Motor neuron (in vitro differentiated cells): ENCODE data around the gene UPK3B. TPM values are rescaled to one million over a fixed set of nuclear protein-coding genes. Genes with fewer than 3 reads are reported as not detected.
"Not testable (repeated sequence)": the region's sequence is repeated elsewhere in the genome, so short reads cannot be mapped to it uniquely, and the experiment has no call there.

Experiments
- ATAC-seq, 8 experiments: fragments of 200-7000 bp; cut with Tn5 transposase; replicated peaks in 6 of 8; 2 replicates each; pipeline ENCODE4 v1.8.0; 2021; ENCODE audit warnings: mild to moderate bottlenecking in 8 of 8, moderate library complexity in 8 of 8
- H3K27ac ChIP-seq, 2 donors: fragments of 250-450 bp; sonication (Bioruptor Pico); 2 replicates each; pipeline ENCODE4 v1.9.0; 2021; ENCODE audit warnings: antibody characterized with exemption in 2 of 2, mild to moderate bottlenecking in 2 of 2, moderate library complexity in 1 of 2
- H3K4me1 ChIP-seq, 2 donors: fragments of 250-450 bp; sonication (Bioruptor Pico); replicated peaks in 1 of 2; 2 replicates each; pipeline ENCODE4 v1.6.1; 2021; ENCODE audit warnings: antibody characterized with exemption in 2 of 2, mild to moderate bottlenecking in 2 of 2, moderate library complexity in 1 of 2
- H3K4me3 ChIP-seq, 5 donors: fragments of 250-450 bp; sonication (Bioruptor Pico); 2 replicates each; pipeline ENCODE4 v1.9.0; 2021; ENCODE audit warnings: antibody characterized with exemption in 5 of 5, mild to moderate bottlenecking in 5 of 5, moderate library complexity in 4 of 5
- WGBS, 10 experiments: fragments of 450-650 bp; shearing (Covaris generic); methylation state at CpG; one replicate each; pipeline ENCODE4 v1.0.0; 2022; 5-methylcytosine and 5-hydroxymethylcytosine counted together
- in situ Hi-C, 9 experiments: fragments of 400-800 bp; cut with MboI; loops; one replicate each; pipeline ENCODE4 v1.15.0; 2021; ENCODE audit warnings: low sequenced_read_pairs in 9 of 9, low pct_unique_long_range_greater_than_20kb in 2 of 9; ENCODE audit not compliant: unreplicated experiment in 9 of 9
- total RNA-seq, 8 experiments: library from RNA; unstranded; fragments of 300-600 nt; gene quantifications; 2 replicates each; pipeline versions ENCODE4 v1.2.3 to v1.2.4, GENCODE V29; 2022

UPK3B gene
- total RNA-seq, 8 experiments from 2014 or later: 0.20 to 0.62 (median 0.41) TPM; not detected in 4

DNA sequence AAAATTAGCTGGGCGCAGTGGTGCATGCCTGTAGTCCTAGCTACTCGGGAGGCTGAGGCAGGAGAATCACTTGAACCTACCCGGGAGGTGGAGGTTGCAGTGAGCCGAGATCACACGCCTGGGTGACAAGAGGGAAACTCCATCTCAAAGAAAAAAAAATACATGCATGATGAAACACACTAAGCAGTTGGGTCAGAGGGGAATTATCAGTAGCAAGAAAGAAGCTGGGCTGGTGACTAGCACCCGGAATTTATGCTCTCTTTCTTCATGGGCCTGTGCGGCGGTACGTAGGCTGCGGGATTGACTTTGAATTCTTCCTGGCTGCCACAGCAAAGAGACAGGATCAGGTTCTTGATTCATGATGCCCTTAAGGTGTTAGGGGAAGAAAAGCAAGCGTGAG lies 30.7 kb upstream of the UPK3B start:
- in situ Hi-C loops, H3K4me3 ChIP-seq, H3K27ac ChIP-seq, H3K4me1 ChIP-seq: not testable (repeated sequence)
- WGBS, 10 experiments: 100% methylated on average over 1 of the region's 11 CpGs; no CpG with 5 or more reads in 8 of the 10 experiments
- ATAC-seq: peak in 4 of 8 experiments; percentile 33 to 88 (median 73)

DNA sequence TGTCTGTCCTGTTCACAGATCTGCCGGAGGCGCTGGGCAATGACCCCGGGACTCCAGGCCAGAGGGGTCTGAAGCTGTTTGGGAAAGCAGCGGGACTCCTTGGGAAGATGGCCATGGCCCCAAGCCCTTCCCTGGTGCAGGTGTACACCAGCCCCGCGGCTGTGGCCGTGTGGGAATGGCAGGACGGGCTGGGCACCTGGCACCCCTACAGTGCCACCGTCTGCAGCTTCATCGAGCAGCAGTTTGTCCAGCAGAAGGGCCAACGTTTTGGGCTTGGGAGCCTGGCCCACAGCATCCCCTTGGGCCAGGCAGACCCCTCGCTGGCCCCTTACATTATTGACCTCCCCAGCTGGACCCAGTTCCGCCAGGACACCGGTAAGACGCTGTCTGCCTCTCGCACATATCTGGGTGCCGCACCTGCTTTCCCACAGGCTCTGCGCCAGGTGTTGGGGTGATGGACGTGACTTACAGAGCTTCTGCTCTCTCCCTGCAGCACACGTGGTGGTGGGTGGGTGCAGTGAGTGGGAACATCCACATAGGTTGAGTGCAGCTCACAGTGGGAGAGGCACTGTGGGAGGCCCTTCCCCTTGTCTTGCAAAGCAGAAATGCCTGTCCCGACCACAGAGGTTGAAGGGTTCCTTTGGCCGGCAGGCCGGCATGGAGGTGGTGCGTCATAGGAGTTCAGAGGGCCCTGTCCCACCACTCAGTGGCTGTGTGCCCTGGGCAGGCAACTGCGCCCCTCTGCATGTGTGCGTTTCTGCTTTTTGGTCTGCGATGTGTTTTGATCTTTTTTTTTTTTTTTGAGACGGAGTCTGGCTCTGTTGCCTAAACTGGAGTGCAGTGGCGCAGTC lies 29.7 kb upstream of the UPK3B start:
- H3K4me1 ChIP-seq, H3K4me3 ChIP-seq, H3K27ac ChIP-seq, in situ Hi-C loops: not testable (repeated sequence)
- no CpG with 5 or more reads among the region's 29 CpGs for WGBS, 10 experiments
- ATAC-seq: peak in 1 of 8 experiments; percentile 7

DNA sequence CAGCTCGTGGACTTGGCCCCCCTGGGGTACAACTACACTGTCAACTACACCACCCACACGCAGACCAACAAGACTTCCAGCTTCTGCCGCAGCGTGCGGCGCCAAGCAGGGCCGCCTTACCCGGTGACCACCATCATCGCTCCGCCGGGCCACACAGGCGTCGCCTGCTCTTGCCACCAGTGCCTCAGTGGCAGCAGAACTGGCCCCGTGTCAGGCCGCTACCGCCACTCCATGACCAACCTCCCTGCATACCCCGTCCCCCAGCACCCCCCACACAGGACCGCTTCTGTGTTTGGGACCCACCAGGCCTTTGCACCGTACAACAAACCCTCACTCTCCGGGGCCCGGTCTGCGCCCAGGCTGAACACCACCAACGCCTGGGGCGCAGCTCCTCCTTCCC lies 27.7 kb upstream of the UPK3B start:
- H3K4me3 ChIP-seq, in situ Hi-C loops, H3K27ac ChIP-seq, H3K4me1 ChIP-seq, ATAC-seq: not testable (repeated sequence)
- 85% methylated on average over 4 of the region's 24 CpGs; no CpG with 5 or more reads in 9 of the 10 experiments for WGBS, 10 experiments

DNA sequence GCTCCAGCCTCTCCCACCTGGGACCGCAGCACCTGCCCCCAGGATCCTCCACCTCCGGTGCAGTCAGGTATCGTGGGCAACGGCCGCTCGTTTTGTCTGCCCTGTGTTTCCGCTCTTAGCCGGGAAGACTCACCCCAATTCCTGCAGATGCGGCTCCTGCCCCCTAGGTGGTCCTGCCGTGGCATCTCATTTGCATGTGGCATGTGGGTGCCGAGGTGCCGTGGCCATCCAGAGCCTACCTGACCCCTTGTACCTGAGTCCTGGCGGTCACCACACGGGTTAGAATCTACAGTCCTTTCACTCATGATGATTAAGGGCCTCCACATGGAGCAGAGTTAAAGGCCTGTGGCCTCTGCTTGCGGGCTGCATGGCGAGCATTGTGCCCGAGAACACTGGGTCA lies 27.3 kb upstream of the UPK3B start:
- H3K4me3 ChIP-seq, H3K4me1 ChIP-seq, H3K27ac ChIP-seq, ATAC-seq, in situ Hi-C loops: not testable (repeated sequence)
- WGBS, 10 experiments: no CpG with 5 or more reads among the region's 17 CpGs

DNA sequence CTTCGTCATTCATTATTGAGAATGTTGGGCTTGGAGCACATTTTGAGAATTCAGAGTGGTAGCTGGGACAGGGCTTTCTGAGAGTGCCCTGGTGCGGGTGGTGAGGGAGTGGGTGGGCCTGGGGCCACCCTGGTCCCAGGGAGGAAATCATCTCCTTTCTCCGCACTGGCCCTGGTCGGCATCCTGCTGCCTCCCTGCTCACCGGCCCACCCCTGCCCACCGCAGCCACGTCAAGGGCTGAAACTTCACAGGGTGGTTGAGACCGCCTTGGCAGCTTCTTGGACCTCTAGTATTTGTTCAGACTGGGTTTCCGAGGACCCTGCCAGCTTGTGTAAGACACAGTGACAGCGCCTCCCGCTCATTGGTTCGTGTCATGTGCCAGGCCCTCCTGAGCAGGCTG lies 25.9 kb upstream of the UPK3B start:
- H3K27ac ChIP-seq: not testable (repeated sequence)

DNA sequence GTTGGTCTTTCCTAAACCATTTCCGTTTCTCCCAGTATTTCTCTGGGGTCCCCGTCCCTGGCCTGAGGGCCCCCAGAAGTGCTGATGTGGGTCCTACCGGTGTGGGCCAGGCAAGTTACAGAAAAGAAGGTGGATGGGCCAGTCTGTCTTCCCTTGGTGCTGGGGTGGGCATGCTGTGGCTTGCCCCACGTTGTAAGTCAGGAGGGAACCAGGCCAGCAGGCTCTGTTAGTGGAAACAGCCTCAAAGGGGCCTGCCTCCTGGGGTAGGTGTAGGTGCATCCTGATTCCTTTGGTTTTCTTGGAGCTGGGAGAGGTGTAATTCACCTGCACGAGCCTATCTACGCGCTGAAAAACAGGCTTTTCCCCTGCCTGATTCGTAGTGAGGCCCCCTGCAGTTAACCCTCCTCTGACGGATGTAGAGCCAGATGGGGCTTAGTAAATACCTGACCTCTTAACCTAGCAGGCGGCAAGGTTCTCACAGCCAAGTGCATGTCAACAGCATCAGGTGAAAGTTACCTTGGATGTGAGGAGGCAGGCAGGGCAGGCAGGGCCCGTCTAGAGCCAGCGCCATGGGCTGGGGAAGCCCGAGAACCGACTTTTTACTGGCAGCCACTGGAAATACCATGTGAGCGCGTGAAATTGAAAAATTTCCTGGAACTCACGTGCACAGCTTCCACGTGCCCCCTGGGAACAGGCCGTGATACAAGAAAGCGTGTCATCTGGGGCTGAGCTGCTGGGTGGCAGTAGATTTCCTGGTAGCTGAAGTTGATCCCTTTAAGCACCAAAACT lies 24.3 kb upstream of the UPK3B start:
- H3K4me1 ChIP-seq, H3K27ac ChIP-seq, in situ Hi-C loops, H3K4me3 ChIP-seq: not testable (repeated sequence)
- WGBS, 10 experiments: no CpG with 5 or more reads among the region's 20 CpGs
- ATAC-seq: peak; percentile 41 to 85 (median 76)

More for the DNA sequence above, 25.9 kb upstream of the UPK3B start:
- in situ Hi-C loops, ATAC-seq, H3K4me1 ChIP-seq, H3K4me3 ChIP-seq: not testable (repeated sequence)
- WGBS, 10 experiments: no CpG with 5 or more reads among the region's 12 CpGs

DNA sequence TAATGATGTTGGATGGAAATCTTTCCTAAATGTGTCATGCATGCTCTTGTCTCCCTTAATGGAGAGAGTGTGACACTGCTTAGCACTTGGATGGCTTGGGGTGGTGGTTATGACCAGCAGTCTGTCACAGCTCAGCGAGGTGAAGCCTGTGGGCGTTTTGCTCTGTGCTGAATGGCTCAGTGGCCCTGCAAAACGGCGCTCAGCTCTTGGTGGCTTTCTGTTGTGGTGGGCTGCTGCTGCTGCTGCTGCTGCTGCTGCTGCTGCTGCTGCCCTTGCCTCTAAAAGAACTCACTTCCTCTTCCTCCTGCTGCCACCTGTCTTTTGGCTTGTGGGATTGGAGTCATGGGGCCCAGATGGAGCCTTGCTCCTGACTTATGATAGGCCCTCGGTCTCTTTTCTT lies 23.7 kb upstream of the UPK3B start:
- H3K4me1 ChIP-seq, H3K27ac ChIP-seq, H3K4me3 ChIP-seq, in situ Hi-C loops: not testable (repeated sequence)
- peak in 7 of 8 experiments; percentile 45 to 83 (median 68) for ATAC-seq
- WGBS, 10 experiments: no CpG with 5 or more reads among the region's 5 CpGs

DNA sequence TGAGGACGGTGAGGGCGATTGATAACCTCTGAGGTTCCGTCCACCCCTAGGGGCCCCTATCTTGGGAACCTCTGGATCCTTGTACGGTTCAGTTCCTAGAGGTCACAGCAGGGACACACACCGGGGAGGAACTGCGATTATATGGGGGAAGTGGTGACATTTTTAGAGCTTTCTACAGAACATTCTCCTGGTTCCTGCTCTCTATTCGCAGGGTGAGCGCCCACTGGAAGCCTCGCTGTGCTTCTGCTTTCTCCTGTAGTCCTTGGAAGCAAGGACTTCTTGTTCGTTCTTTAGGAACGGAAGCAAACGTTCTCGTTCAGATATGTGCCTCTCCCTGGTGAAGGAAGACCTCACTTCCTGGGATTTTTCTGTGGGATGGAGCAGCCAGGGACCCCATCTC lies 22.4 kb upstream of the UPK3B start:
- H3K4me1 ChIP-seq, H3K27ac ChIP-seq, in situ Hi-C loops, ATAC-seq, H3K4me3 ChIP-seq: not testable (repeated sequence)
- no CpG with 5 or more reads among the region's 13 CpGs for WGBS, 10 experiments

DNA sequence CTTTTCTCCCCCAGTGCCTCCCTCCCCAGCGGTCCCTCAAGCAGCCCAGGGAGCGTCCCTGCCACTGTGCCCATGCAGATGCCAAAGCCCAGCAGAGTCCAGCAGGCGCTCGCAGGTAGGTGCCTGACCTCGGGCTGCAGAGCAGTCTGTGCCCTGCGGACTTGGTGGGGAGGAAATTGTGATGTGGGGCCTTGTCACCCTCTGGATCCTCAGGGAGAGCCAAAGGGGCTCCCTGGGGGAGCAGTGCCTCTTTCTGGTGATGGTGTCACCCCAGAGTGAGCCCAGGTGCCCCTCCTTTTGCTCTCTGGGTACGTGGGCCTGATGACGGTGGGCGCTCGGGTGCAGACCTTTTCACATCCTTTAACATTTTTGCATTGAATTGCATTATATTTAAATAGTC lies 18.2 kb upstream of the UPK3B start:
- ATAC-seq, H3K4me1 ChIP-seq, H3K27ac ChIP-seq, H3K4me3 ChIP-seq, in situ Hi-C loops: not testable (repeated sequence)
- WGBS, 10 experiments: no CpG with 5 or more reads among the region's 10 CpGs

DNA sequence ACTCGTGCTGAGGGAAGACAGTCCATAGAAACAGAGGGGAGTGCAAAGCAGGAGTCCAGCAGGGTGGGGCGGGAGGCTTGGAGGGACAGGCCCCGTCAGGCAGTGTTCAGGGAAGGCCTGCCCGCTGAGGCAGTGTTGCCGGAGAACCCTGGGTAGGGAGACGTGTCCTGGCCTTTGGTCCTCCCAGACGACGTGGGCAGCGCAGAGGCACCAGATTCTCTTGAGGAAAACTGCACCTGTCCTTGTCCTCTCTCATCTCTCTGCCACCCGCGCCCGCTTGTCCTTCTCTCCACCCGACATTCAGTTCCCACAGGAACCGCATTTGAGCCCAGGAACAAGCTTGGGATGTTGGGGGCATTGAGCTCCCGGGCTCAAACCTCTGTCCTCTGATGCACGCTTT lies 14.6 kb upstream of the UPK3B start:
- H3K4me1 ChIP-seq, H3K27ac ChIP-seq, in situ Hi-C loops, H3K4me3 ChIP-seq, ATAC-seq: not testable (repeated sequence)
- WGBS, 10 experiments: no CpG with 5 or more reads among the region's 16 CpGs

DNA sequence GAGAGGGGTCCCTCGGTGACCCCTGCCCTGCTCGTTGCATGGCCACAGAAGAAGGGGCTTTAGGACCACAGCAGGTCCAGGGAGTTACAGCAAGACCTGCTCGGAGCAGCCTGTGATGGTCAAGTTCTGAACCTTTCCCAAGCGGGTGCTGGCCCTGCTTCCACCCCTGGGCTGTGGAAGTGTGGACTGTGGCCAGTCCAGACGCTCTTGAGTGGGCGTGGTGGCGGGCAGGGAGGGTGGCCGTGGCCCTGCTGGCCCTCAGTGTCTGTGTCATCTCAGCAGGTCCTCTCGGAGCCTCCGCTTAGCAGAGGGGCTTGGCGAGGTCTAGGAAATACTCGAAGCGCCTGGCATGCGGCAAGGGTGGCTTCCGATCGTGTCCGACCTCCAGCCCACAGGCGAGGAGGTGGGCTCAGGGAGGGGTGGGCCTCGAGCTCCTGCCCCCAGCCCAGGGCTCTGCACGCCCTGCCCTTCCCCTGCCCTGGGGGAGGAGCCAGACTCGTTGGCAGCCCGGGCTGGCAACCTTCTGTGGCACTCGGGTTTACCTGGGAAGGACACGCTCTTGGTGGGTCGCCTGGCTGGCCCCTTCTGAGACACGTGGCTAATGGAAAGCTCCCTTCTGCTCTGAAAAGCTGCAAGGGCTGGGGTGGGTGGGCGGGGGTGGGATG lies 12.3 kb upstream of the UPK3B start:
- H3K4me3 ChIP-seq, in situ Hi-C loops, ATAC-seq, H3K4me1 ChIP-seq, H3K27ac ChIP-seq: not testable (repeated sequence)
- WGBS, 10 experiments: no CpG with 5 or more reads among the region's 27 CpGs

DNA sequence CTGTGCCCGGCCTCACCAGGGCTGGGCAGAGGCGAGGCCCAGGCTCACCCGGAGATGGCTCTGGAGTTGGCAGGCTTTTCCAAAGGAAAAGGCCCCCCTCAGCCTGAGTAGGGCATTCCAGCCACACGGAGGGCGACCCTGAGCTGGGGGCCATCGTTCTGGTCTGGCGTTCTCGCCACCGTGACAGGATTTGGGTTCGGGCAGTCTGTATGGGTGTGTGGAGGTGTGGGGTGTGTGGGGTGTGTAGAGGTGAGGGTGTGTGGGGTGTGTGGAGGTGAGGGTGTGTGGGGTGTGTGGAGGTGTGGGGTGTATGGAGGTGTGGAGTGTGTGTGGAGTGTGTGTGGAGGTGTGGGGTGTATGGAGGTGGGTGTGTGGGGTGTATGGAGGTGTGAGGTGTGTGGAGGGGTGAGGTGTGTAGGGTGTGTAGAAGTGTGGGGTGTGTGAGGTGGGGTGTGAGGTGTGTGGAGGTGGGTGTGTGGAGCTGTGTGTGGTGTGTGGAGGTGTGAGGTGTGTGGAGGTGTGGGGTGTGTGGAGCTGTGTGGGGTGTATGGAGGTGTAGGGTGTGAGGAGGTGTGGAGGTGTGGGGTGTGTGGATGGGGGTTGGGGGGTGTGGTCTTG lies 11.7 kb upstream of the UPK3B start:
- WGBS, 10 experiments: no CpG with 5 or more reads among the region's 10 CpGs
- not testable (repeated sequence) for ATAC-seq

More for the DNA sequence above, 11.7 kb upstream of the UPK3B start:
- H3K4me3 ChIP-seq, in situ Hi-C loops, H3K4me1 ChIP-seq, H3K27ac ChIP-seq: not testable (repeated sequence)
